ENCODE results near the gene OPA1. TPM values are rescaled to one million over a fixed set of nuclear protein-coding genes. Genes with fewer than 3 reads are reported as not detected.

The OPA1 gene
- total and polyA plus RNA-seq, 2 of the 4 experiments (the other 2 are of a cell fraction): 17.8 to 73.7 TPM

GRCh38 chr3:193736616-193737015 is 143.6 kb downstream of the OPA1 start:
- H3K23ac ChIP-seq (ENCODE audit: low read depth, low read length): no peak overlapping the region
- ChIA-PET CTCF (no interaction called here), POLR2A (ENCODE audit: unreplicated experiment) (no interaction called here)
- no peak overlapping the region for H2BK5ac ChIP-seq (ENCODE audit: low read depth, low read length, poor library complexity, severe bottlenecking)
- TF ChIP-seq NFE2L2 (IDR thresholded peaks at IDR 0.05; ENCODE audit: low read depth, low read length) (no peak), MAFK (IDR thresholded peaks at IDR 0.05; ENCODE audit: low read depth, low read length) (no peak), CHD1 (IDR thresholded peaks at IDR 0.05; ENCODE audit: low read depth, low read length) (no peak), RCOR1 (IDR thresholded peaks at IDR 0.05; ENCODE audit: insufficient replicate concordance, low read length) (no peak), RAD21 (IDR thresholded peaks at IDR 0.05; ENCODE audit: low read length) (no peak), CEBPB (IDR thresholded peaks at IDR 0.05; ENCODE audit: low read depth, low read length) (no peak), SMC3 (IDR thresholded peaks at IDR 0.05; ENCODE audit: low read depth, low read length) (no peak), MAZ (IDR thresholded peaks at IDR 0.05; ENCODE audit: borderline replicate concordance, low read depth, low read length) (no peak), FOS (IDR thresholded peaks at IDR 0.05; ENCODE audit: low read depth, low read length) (no peak), BHLHE40 (IDR thresholded peaks at IDR 0.05; ENCODE audit: low read depth, low read length) (no peak), RFX5 (IDR thresholded peaks at IDR 0.05; ENCODE audit: low read depth, low read length) (no peak), ELK1 (IDR thresholded peaks at IDR 0.05; ENCODE audit: borderline replicate concordance, low read depth, low read length) (no peak), USF2 (IDR thresholded peaks at IDR 0.05; ENCODE audit: low read depth, low read length) (no peak), MXI1 (IDR thresholded peaks at IDR 0.05; ENCODE audit: borderline replicate concordance, low read depth, low read length) (no peak), POLR2A (IDR thresholded peaks at IDR 0.05; ENCODE audit: low read depth, low read length) (no peak)
- TF ChIP-seq, protein P1, sequence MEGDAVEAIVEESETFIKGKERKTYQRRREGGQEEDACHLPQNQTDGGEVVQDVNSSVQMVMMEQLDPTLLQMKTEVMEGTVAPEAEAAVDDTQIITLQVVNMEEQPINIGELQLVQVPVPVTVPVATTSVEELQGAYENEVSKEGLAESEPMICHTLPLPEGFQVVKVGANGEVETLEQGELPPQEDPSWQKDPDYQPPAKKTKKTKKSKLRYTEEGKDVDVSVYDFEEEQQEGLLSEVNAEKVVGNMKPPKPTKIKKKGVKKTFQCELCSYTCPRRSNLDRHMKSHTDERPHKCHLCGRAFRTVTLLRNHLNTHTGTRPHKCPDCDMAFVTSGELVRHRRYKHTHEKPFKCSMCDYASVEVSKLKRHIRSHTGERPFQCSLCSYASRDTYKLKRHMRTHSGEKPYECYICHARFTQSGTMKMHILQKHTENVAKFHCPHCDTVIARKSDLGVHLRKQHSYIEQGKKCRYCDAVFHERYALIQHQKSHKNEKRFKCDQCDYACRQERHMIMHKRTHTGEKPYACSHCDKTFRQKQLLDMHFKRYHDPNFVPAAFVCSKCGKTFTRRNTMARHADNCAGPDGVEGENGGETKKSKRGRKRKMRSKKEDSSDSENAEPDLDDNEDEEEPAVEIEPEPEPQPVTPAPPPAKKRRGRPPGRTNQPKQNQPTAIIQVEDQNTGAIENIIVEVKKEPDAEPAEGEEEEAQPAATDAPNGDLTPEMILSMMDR (conservative IDR thresholded peaks at IDR 0.05; ENCODE audit: low read depth, low read length): no peak
- no peak overlapping the region for H4K5ac ChIP-seq (ENCODE audit: low read depth, low read length)
- no peak overlapping the region for H4K91ac ChIP-seq (ENCODE audit: insufficient read depth, low read depth, low read length)
- H3K9ac ChIP-seq (ENCODE audit: low read depth, low read length): no peak overlapping the region
- H3K36me3 ChIP-seq (ENCODE audit: control insufficient read depth, insufficient read depth, low read length): no peaks in the 10 kb centered on the region
- in situ Hi-C loops (cut with MboI; ENCODE audit: low sequenced_read_pairs) (no loop called here), intact Hi-C loops (cut with micrococcal nuclease) (no loop called here), dilution Hi-C loops (cut with HindIII; ENCODE audit: low sequenced_read_pairs, unreplicated experiment) (no loop called here)
- no peak overlapping the region for H2AFZ ChIP-seq (replicated peaks; ENCODE audit: low read length, poor library complexity)
- no peak overlapping the region for H2BK15ac ChIP-seq (ENCODE audit: low read depth, low read length)
- H3K27ac ChIP-seq (ENCODE audit: insufficient read depth, low read length): no peak overlapping the region
- no peak overlapping the region for H2BK20ac ChIP-seq (ENCODE audit: low read depth, low read length)
- H3K4me1 ChIP-seq (ENCODE audit: control insufficient read depth, insufficient read depth, low read length): peaks cover 3% of the 10 kb centered on the region; the same call in 1 of the 2 replicates
- no peaks in the 10 kb centered on the region for H4K20me1 ChIP-seq (ENCODE audit: insufficient read depth, low read length)
- H3K9me3 ChIP-seq (ENCODE audit: control insufficient read depth, insufficient read depth, low read length): no peaks in the 10 kb centered on the region
- BruUV-seq (replicated peaks): no TSS peak
- H3K4ac ChIP-seq (ENCODE audit: low read depth, low read length): no peak overlapping the region
- H3K4me2 ChIP-seq (ENCODE audit: low read depth, low read length): no peak overlapping the region
- H3K79me1 ChIP-seq (ENCODE audit: low read depth in 1 of 2, low read length in 2 of 2): no peaks in the 10 kb centered on the region
- H2AK9ac ChIP-seq (replicated peaks; ENCODE audit: low read depth, low read length, poor library complexity): no peak overlapping the region
- no peak overlapping the region for H3K14ac ChIP-seq (replicated peaks; ENCODE audit: low read depth, low read length)
- H3K9me1 ChIP-seq (ENCODE audit: insufficient read depth, low read length): no peaks in the 10 kb centered on the region
- peaks cover 3% of the 10 kb centered on the region for H3K27me3 ChIP-seq (ENCODE audit: control insufficient read depth, insufficient read depth, low read length)
- no peak overlapping the region for H4K8ac ChIP-seq (ENCODE audit: low read depth in 2 of 2, low read length in 2 of 2)
- H2AK5ac ChIP-seq (ENCODE audit: low read depth, low read length): no peak overlapping the region
- H3K56ac ChIP-seq (ENCODE audit: extremely low read depth, insufficient read depth, low read length): no peak overlapping the region
- no peak for ATAC-seq (ENCODE audit: low read depth)
- H3K18ac ChIP-seq (ENCODE audit: low read depth, low read length): no peak overlapping the region
- H2BK120ac ChIP-seq (ENCODE audit: low read depth, low read length): no peak overlapping the region
- H3K4me3 ChIP-seq (ENCODE audit: insufficient read depth, low read depth, low read length): no peak overlapping the region
- no peak for DNase-seq
- 100% methylated on average over 3 of the region's 8 CpGs; no CpG with 5 or more reads in 1 of the 2 experiments for WGBS, 2 experiments (ENCODE audit: extremely low coverage in 2 of 2, insufficient read length in 1 of 2)
